Neutrophil (primary cell): Measurements from ENCODE around the gene CWC15.

Experiments
- H3K27ac ChIP-seq: fragments of 200-600 bp; sonication (generic); 2 replicates; pipeline ENCODE4 v1.5.1; 2016; ENCODE audit warnings: mild to moderate bottlenecking, moderate library complexity
- H3K27me3 ChIP-seq: fragments of 200-600 bp; sonication (generic); 2 replicates; pipeline ENCODE4 v1.6.0; 2016; ENCODE audit warnings: mild to moderate bottlenecking
- H3K36me3 ChIP-seq: fragments of 200-600 bp; sonication (generic); 2 replicates; pipeline ENCODE4 v1.5.1; 2017
- H3K4me1 ChIP-seq, 2 experiments: fragments of 200-600 bp in 1 of 2; sonication (generic) in 1 of 2; 1 replicate in 1 of 2; 2 replicates in 1 of 2; pipeline versions ENCODE4 v1.5.1 to v1.6.1; 2013 to 2016; ENCODE audit warnings: low read depth in 1 of 2, low read length in 1 of 2, mild to moderate bottlenecking in 1 of 2, moderate library complexity in 1 of 2; ENCODE audit not compliant: control insufficient read depth in 1 of 2, insufficient read depth in 1 of 2
- H3K4me3 ChIP-seq, 2 experiments: fragments of 200-600 bp in 1 of 2; sonication (generic) in 1 of 2; 1 replicate in 1 of 2; 2 replicates in 1 of 2; pipeline ENCODE4 v1.5.1; 2013 to 2016; ENCODE audit warnings: low read depth in 1 of 2, low read length in 1 of 2, mild to moderate bottlenecking in 1 of 2, moderate library complexity in 1 of 2
- H3K9me3 ChIP-seq: fragments of 200-600 bp; sonication (generic); 2 replicates; pipeline ENCODE4 v1.5.1; 2016
- CTCF ChIP-seq: fragments of 200-600 bp; sonication (generic); IDR thresholded peaks from 2 replicates; pipeline ENCODE4 v1.5.1; 2016; ENCODE audit warnings: antibody characterized with exemption

The CWC15 gene

GRCh38 chr11:94948070-94948617 is 25.2 kb downstream of the CWC15 start:
- H3K9me3 ChIP-seq: no peaks in the 10 kb centered on the region
- no peak overlapping the region for H3K4me3 ChIP-seq
- H3K27me3 ChIP-seq: peaks cover 3% of the 10 kb centered on the region
- no peak for TF ChIP-seq CTCF
- no peaks in the 10 kb centered on the region for H3K36me3 ChIP-seq
- H3K4me1 ChIP-seq: no peaks in the 10 kb centered on the region
- H3K27ac ChIP-seq: no peak overlapping the region

GRCh38 chr11:94946812-94947211 is 26.5 kb downstream of the CWC15 start:
- Histone ChIP-seq H3K9me3 (no peaks in the 10 kb centered on the region), H3K27ac (no peak overlapping the region), H3K27me3 (peaks cover 3% of the 10 kb centered on the region), H3K4me1 (no peaks in the 10 kb centered on the region), H3K36me3 (no peaks in the 10 kb centered on the region), H3K4me3 (no peak overlapping the region)
- no peak for TF ChIP-seq CTCF

- no peak overlapping the region for H3K4me3 ChIP-seq
- H3K36me3 ChIP-seq: no peaks in the 10 kb centered on the region
- no peaks in the 10 kb centered on the region for H3K4me1 ChIP-seq
- no peak for TF ChIP-seq CTCF
- H3K27me3 ChIP-seq: no peaks in the 10 kb centered on the region
- no peak overlapping the region for H3K27ac ChIP-seq
- H3K9me3 ChIP-seq: no peaks in the 10 kb centered on the region
These were observed 32.2 kb downstream of the CWC15 start for GRCh38 chr11:94941131-94941530.

- H3K4me3 ChIP-seq: no peak overlapping the region
- no peaks in the 10 kb centered on the region for H3K4me1 ChIP-seq
- no peak overlapping the region for H3K27ac ChIP-seq
- H3K9me3 ChIP-seq: no peaks in the 10 kb centered on the region
- no peak for TF ChIP-seq CTCF
- no peaks in the 10 kb centered on the region for H3K27me3 ChIP-seq
- no peaks in the 10 kb centered on the region for H3K36me3 ChIP-seq
These were observed 34.0 kb downstream of the CWC15 start for GRCh38 chr11:94939346-94939745.

- Histone ChIP-seq H3K9me3 (no peaks in the 10 kb centered on the region), H3K4me1 (no peaks in the 10 kb centered on the region), H3K27ac (no peak overlapping the region), H3K27me3 (no peaks in the 10 kb centered on the region), H3K4me3 (no peak overlapping the region), H3K36me3 (no peaks in the 10 kb centered on the region)
- TF ChIP-seq CTCF: no peak
These were observed 35.0 kb downstream of the CWC15 start for GRCh38 chr11:94938095-94939055.
